Ammon's horn (tissue), 1 donor: Measurements from ENCODE around the gene PTPRD.
A peak's percentile ranks its signal among the peaks of the same experiment; 100 is the strongest.

Source experiments
- DNase-seq: peaks from one replicate; pipeline ENCODE4 v3.0.0-alpha.2; 2016; ENCODE audit warnings: low spot score

Gene PTPRD

GRCh38 chr9:8778356-8778755, 1834.4 kb downstream of the PTPRD start:
- peak; percentile 22 for DNase-seq

DNA sequence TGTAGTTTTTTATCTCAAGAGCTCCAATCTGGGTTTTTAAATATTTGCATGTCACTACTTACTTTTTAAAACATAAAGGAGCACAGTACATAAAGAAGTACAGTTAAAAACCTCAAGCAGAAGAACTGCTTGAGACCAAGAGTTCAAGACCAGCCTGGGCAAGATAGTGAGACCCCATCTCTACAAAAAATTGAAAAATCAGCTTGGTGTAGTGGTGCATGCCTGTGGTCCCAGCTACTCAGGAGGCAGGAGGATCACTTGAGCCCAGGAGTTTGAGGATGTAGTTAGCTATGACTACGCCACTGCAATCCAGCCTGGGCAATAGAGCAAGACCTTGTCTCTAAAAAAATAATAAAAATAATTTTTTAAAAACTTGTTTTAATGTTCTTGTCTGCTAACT, 1840.5 kb downstream of the PTPRD start:
- no peak for DNase-seq

DNA sequence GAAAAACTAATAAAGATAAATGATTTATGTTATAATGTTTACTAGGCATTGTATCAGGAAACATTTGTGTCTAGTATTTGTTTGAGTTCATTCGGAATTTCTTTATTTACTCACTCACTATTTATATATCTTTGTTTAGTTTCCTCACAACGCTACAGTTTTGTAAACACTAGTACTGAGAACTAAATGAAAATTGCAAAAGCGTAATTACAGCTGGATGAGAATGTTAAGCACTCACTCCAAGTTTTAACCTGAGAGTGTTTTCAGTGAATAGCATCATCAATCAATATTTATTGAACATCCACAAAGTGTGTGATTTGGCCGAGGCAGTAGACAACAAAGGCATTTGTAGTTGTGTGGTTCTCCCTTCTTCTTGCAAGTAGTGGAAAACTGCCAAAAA, 1843.6 kb downstream of the PTPRD start:
- DNase-seq = no peak

GRCh38 chr9:8766096-8766495, 1846.7 kb downstream of the PTPRD start:
- no peak for DNase-seq

DNA sequence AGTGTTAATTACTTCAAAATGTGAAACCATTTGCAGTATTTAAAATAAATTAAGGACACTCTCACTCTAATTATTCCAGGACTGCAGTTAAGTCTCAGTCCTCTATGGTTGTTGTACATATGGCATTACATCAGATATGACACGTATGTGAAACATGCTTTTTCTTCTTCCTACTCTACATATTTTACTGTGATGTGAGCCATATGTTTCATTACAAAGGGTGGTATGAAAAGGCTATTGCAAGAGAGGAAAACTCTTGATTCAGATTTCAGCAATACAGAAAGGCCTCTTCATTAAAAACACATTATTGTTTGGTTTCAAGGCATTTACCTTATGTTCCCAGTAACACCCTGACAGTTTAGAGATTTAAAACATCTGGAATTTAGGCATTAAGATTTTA, 1848.8 kb downstream of the PTPRD start:
- DNase-seq = no peak

- no peak for DNase-seq
Observed at GRCh38 chr9:8762479-8763085, 1850.2 kb downstream of the PTPRD start.

- no peak for DNase-seq
Observed at GRCh38 chr9:8760000-8760767, 1852.6 kb downstream of the PTPRD start.

DNA sequence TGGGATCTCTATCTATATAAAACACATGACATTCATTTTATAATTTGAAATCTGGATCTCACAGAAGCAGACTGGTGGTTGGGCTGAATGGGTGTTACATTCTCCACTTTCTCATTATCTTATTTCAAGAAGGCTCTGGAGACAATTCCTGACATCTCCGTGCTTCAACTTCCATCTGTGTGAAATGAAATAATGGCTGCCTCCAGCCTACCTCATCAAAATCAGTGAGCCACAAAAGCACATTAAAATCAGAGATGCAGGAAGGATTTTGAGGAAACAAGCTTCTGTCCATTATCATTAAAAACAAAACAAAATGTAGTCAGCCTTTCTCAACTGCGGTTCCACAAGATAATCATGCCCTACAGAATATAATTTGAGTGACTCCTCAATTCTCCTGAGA, 1854.9 kb downstream of the PTPRD start:
- DNase-seq = no peak

DNA sequence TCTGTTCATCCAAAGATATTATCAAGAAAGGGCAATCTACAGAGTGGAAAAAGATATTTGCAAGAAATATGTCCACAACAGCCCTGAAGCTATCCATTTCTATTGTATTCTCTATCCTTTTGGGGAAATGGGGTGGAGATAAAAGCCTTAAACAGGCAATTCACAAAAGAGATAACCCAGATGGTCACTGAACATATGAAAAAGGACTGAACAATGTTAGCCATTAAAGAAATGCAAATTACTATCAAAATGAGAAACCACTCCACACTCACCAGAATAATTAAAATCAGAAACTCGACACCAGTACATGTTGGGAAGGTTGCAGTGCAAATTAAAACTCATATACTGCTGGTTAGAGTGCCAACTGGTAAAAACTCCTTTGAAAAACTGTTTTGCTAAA, 1858.1 kb downstream of the PTPRD start:
- no peak for DNase-seq

DNA sequence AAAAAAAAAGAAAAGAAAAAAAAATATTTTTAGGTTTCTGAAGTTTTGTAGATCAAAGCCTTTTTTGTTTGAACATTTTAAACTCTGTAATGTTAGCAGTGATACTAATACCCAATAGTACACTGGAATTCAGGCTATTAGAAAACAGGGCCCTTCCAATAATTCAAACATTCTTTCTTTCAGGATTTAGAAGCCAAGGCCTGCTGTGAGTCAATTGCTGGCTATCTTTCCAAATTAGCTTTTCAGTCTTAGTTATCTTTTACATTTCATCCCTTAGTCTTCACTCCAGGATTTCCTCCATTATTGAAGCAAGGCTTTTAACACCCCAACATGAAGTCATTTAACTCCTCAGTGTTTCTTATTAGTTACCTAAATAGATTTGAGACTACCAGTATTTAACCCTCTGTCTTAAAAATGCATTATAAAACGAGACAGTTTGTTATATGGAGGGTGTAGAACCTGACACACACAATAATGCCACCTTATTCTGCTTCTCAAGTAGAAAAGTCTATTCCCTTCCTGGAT, 1861.3 kb downstream of the PTPRD start:
- no peak for DNase-seq

DNA sequence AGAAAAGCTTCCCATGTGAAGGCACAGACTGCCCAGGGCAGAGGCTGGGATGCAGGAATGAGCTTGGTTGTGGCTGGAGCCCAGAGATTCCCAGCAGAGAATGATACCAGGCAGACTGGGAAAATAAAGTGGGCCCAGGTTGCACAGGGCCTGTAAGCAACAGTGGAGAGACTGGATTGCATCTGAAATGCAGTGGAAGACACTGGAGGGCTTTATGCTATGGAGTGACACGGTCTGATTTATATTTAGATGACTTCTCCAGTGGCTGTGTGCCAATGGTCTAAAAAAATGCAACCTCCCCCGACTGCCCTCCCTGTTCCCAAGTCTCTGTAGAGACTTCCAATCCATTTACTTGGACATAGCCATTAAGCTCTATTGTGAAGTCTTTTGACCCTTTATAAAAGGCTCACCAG, 1862.2 kb downstream of the PTPRD start:
- DNase-seq = no peak

DNA sequence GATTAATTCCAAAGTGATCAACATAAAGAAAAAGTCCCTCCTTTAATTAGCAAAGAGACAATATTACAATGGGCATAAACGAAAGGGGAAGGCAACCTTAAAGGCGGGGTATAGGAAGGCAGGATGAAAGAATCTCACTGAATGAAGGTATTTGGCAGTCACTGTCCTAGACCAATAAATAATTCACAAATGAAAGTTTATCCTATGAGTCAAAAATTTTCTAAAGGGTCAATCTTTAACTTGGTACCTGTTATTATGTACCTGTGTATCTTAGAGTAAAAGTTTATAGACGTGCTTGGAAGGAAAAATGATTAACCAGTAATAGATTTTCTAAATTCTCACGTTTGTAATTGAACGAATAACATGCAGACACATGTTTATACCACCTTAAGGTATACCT, 1867.5 kb downstream of the PTPRD start:
- no peak for DNase-seq

- no peak for DNase-seq
Observed at GRCh38 chr9:8738945-8739344, 1873.9 kb downstream of the PTPRD start.

GRCh38 chr9:8736805-8737204, 1876.0 kb downstream of the PTPRD start:
- peak; percentile 27 for DNase-seq

GRCh38 chr9:8734760-8735159, 1878.0 kb downstream of the PTPRD start:
- no peak for DNase-seq

- DNase-seq = peak; percentile 87
Observed at GRCh38 chr9:8733131-8733954, 1879.5 kb downstream of the PTPRD start.

DNA sequence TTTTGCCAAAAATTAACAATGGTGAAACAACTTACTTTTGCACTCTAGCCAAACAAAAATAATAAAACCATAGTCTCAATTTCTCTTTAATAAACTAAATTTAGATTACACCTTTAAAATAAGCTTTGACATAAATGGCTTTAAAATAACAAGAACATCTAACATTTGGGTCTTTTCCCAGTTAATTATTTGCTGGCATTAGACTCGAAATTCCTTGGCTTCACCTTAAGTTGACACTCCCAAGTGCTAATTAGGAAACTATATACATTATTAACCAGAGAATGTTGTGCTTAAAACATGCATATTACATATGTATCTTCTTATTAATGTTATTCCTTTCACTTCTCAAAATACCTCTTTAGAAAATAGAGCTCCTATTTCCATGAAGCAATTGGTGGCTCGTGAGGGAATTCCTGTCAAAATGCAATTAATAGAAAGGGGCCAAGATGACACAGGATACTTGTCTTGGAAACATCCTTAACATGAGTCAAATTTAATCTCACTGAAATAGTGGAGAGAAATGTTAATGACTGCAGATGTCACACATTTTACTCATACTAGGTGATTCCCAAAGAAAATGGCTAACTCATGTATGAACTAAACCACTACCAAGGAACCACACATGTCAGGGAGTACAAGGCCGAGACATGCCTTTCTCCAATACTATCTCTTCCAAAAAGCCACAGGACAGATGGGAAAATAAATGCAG, 1880.3 kb downstream of the PTPRD start:
- DNase-seq = no peak

- no peak for DNase-seq
Observed at GRCh38 chr9:8730618-8731017, 1882.2 kb downstream of the PTPRD start.

DNA sequence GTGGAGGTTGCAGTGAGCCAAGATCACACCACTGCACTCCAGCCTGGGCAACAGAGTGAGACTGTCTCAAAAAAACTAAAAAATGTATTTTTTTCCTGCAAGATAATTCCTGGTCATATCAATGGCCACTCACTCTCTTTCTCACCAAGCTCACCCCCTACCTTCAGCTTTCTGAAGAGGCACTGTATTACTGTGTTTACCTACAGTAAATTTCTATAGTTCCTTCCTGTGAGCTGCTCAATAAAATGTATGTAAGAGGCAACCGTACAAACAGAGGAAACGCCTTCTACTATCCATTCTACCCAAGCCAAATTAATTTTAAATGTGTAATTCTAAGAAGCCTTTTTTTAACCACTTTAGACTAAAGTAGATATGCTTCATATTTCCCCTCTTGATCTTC, 1883.9 kb downstream of the PTPRD start:
- DNase-seq = no peak

- DNase-seq = no peak
Observed at GRCh38 chr9:8727191-8727590, 1885.6 kb downstream of the PTPRD start.

DNA sequence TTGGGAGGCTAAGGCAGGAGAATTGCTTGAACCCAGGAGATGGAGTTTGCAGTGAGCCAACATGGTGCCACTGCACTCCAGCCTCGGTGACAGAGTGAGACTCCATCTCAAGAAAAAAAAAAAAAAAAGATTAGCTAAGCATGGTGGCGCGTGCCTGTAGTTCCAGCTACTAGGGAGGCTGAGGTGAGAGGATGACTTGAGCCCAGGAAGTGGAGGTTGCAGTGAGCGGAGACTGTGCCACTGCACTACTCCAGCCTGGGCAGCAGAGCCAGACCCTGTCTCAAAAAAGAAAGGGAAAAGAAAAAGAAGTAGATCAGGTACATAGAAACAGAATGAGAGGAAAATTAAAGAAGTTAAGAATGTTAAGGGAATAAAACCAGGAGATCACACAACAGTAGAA, 1886.1 kb downstream of the PTPRD start:
- DNase-seq = no peak

DNA sequence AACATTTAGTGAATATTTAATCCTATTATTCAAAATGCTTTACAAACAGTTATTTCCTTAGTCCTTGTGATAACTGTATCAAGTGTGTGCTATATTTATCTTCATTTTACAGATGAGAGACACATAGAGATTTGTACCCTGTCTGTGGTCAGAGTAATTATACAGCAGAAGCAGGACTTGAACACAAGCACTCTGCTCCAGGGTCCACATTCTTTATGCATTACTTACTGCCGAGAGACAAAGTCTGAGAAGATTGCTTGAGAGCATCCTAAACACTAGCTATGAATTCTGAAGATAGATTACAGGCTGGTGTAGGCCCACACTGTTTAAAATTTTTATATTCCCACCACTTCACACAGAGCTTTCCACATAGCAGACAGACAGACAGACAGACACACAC, 1887.2 kb downstream of the PTPRD start:
- DNase-seq = no peak
